HEK293 (cell line): ENCODE data around the gene NEURL1.
"Not testable (repeated sequence)": the region's sequence is repeated elsewhere in the genome, so short reads cannot be mapped to it uniquely, and the experiment has no call there.

Experiments
- CTCF ChIP-seq: fragments of 450-650 bp; formaldehyde crosslinking; IDR thresholded peaks from 2 replicates; pipeline ENCODE4 v1.5.1; 2016; ENCODE audit warnings: missing biosample characterization, missing genetic modification characterization
- PBX3 ChIP-seq: sonication (generic); formaldehyde crosslinking; IDR thresholded peaks from 2 replicates; pipeline ENCODE4 v1.8.1; 2022; ENCODE audit warnings: mild to moderate bottlenecking, moderate library complexity, missing genetic modification reagents
- SETDB1 ChIP-seq: IDR thresholded peaks from one replicate; pipeline ENCODE4 v1.6.1; 2017; ENCODE audit warnings: mild to moderate bottlenecking, low read length, moderate library complexity, mixed read lengths; ENCODE audit not compliant: insufficient read length
- ZNF629 ChIP-seq: fragments of 450-650 bp; formaldehyde crosslinking; IDR thresholded peaks from 2 replicates; pipeline ENCODE4 v1.5.1; 2017; ENCODE audit warnings: missing biosample characterization, missing genetic modification characterization
- ZNF707 ChIP-seq: fragments of 450-650 bp; formaldehyde crosslinking; IDR thresholded peaks from 2 replicates; pipeline ENCODE4 v1.5.1; 2016; ENCODE audit warnings: missing biosample characterization, missing genetic modification characterization
- ZNF76 ChIP-seq: fragments of 450-650 bp; formaldehyde crosslinking; IDR thresholded peaks from 2 replicates; pipeline ENCODE4; 2016; ENCODE audit warnings: low read depth, missing biosample characterization, missing genetic modification characterization, borderline replicate concordance

GRCh38 chr10:103522006-103522405, 28.5 kb downstream of the NEURL1 start:
- TF ChIP-seq CTCF (tag by site-specific recombination); ZNF76 (tag by site-specific recombination); PBX3 (CRISPR knock-in tag); SETDB1; ZNF629 (tag by site-specific recombination); ZNF707 (tag by site-specific recombination): not testable (repeated sequence)
